ENCODE measurements around the gene TMIGD1. TPM values are rescaled to one million over a fixed set of nuclear protein-coding genes. Genes with fewer than 3 reads are reported as not detected.

Gene TMIGD1, protein sequence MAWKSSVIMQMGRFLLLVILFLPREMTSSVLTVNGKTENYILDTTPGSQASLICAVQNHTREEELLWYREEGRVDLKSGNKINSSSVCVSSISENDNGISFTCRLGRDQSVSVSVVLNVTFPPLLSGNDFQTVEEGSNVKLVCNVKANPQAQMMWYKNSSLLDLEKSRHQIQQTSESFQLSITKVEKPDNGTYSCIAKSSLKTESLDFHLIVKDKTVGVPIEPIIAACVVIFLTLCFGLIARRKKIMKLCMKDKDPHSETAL
- total RNA-seq: not detected in 2 replicates
- polyA plus RNA-seq: not detected in 2 replicates

DNA sequence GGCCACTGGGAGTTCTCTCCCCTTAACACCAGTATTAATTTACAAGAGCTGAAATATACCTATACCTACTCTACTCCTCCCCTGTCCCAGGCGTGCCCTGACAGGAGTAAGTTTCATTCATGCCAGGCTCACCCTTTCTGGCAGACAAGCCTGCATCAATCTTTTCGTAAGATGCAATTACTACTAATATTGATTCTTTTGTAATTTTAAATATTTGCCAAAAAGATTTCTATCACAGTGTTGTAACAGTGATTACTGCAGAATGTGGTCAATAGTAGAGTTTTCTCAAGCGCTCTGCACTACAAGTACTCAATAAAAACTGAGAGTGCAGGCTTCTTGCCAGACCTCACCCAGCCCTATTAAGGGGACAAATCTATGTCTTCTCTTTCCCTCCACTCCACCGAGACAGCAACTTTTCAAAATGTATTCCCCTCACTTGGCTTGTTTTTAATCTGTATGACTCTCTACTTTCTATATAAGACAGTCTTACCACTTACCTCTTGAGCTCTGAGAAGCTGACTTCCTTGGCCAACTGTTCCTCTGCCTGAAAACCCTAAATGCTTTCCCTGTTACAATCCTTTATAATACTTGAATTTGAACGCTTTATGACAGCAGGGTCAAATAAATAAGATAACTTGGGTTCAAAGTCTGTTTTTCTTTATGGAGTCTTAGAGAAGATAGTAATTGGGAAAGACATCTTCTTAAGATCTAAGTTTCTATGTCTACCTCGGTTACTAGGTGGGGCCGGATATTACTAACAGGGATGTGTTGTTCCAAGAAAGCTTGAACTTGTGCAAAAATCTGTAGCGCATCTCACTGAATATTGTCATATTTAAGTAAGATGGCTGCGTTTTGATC, at the start of gene TMIGD1:
TSS of gene TMIGD1 (minus strand) at position 555 of the 858 bp plus-strand sequence. CDS start 1,924 bp downstream, outside the sequence.
- H3K4me1 ChIP-seq (ENCODE audit: low read depth): no peaks in the 10 kb centered on the region
- H3K4me3 ChIP-seq: no peak within 1 kb of the TSS
- peaks cover 5% of the 10 kb centered on the region for H3K27me3 ChIP-seq
- H3K9me3 ChIP-seq (ENCODE audit: low read depth): no peaks in the 10 kb centered on the region
- TF ChIP-seq, protein P1, sequence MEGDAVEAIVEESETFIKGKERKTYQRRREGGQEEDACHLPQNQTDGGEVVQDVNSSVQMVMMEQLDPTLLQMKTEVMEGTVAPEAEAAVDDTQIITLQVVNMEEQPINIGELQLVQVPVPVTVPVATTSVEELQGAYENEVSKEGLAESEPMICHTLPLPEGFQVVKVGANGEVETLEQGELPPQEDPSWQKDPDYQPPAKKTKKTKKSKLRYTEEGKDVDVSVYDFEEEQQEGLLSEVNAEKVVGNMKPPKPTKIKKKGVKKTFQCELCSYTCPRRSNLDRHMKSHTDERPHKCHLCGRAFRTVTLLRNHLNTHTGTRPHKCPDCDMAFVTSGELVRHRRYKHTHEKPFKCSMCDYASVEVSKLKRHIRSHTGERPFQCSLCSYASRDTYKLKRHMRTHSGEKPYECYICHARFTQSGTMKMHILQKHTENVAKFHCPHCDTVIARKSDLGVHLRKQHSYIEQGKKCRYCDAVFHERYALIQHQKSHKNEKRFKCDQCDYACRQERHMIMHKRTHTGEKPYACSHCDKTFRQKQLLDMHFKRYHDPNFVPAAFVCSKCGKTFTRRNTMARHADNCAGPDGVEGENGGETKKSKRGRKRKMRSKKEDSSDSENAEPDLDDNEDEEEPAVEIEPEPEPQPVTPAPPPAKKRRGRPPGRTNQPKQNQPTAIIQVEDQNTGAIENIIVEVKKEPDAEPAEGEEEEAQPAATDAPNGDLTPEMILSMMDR (IDR thresholded peaks at IDR 0.05; ENCODE audit: low read depth, low read length): no peak
- no peaks in the 10 kb centered on the region for H3K36me3 ChIP-seq
- no peak within 1 kb of the TSS for H3K27ac ChIP-seq
- DNase-seq (ENCODE audit: low read depth in 1 of 2, low spot score in 1 of 2): no peak

DNA sequence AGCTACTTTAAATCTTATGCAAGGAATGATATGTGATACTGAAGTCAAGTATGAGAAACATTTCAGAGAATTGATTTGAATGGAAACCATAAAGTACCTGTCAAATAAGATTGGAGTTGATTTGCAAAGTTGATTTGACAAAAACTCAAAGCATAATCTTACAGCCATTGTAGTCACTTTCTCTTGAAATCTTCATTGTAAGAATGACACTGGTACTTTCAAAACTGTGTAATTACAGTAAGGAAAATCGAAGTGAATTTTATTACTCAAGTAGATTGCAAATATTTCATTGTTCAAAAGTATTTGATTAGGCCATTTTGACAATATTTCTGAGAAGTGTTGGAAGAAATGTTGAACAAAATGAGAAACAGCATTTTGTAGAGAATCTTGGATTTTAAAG, 48.5 kb upstream of the TMIGD1 start:
- Histone ChIP-seq H3K9me3 (ENCODE audit: low read depth) (no peaks in the 10 kb centered on the region), H3K36me3 (peaks cover 17% of the 10 kb centered on the region), H3K4me3 (no peak overlapping the region), H3K27me3 (no peaks in the 10 kb centered on the region), H3K27ac (no peak overlapping the region), H3K4me1 (ENCODE audit: low read depth) (peaks cover 29% of the 10 kb centered on the region)
- TF ChIP-seq, protein P1 (IDR thresholded peaks at IDR 0.05; ENCODE audit: low read depth, low read length): no peak
- no peak for DNase-seq (ENCODE audit: low read depth in 1 of 2, low spot score in 1 of 2)

DNA sequence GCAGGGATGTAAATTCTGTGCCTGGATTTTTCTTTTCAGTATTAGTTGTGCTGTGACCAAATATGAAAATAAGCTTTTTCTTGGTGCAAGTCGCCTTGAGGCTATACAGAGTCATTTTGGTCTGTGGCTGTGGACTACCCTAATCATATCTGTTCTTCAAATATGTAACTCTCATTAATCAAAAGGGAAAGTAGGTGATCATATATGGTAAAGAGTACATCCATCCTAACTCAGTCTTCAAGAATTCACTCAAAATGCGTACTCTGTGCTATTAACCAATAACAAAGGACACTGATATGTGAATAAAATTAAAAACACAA, 47.4 kb upstream of the TMIGD1 start:
- H3K4me1 ChIP-seq (ENCODE audit: low read depth): peaks cover 37% of the 10 kb centered on the region
- DNase-seq (ENCODE audit: low read depth in 1 of 2, low spot score in 1 of 2): no peak
- no peaks in the 10 kb centered on the region for H3K9me3 ChIP-seq (ENCODE audit: low read depth)
- no peak overlapping the region for H3K4me3 ChIP-seq
- H3K27ac ChIP-seq: no peak overlapping the region
- TF ChIP-seq, protein P1 (IDR thresholded peaks at IDR 0.05; ENCODE audit: low read depth, low read length): no peak
- H3K36me3 ChIP-seq: peaks cover 8% of the 10 kb centered on the region
- H3K27me3 ChIP-seq: no peaks in the 10 kb centered on the region

DNA sequence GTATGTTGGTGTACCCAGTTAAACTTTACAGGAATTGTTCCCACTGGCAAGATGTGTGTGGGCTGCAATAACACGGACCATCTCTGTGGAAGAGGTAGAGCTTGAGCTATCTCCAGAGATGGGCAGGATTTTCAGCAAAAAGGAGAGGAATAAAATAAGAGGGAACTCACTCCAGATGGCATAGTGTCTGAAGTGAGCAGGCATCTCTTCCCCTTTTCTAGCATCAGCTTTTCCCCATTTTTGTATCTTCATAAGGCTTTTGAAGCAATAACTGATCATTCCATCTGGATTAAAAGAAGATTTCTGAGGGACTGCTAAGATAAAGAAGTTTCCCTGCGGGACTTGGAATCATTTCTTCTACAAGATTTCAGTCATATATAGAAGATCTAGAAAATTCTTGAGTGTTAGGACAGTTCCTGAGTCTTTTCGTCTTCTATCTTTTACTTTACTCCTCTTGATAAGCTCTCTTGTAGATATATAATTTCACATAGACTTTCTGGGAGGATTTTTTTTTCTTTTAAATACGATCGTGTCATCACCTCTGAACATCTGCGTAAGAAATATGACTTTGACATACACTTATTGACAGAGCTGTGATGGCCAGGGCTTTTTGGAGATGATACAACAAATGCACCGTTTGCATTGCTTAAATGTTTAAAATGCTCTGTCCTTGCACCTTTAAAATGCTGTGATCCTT, 46.9 kb upstream of the TMIGD1 start:
- Histone ChIP-seq H3K27ac (no peak overlapping the region), H3K36me3 (peaks cover 5% of the 10 kb centered on the region), H3K9me3 (ENCODE audit: low read depth) (no peaks in the 10 kb centered on the region), H3K4me3 (peak overlapping the region; percentile 93), H3K27me3 (no peaks in the 10 kb centered on the region), H3K4me1 (ENCODE audit: low read depth) (peaks cover 39% of the 10 kb centered on the region)
- no peak for DNase-seq (ENCODE audit: low read depth in 1 of 2, low spot score in 1 of 2)
- TF ChIP-seq, protein P1 (IDR thresholded peaks at IDR 0.05; ENCODE audit: low read depth, low read length): no peak

DNA sequence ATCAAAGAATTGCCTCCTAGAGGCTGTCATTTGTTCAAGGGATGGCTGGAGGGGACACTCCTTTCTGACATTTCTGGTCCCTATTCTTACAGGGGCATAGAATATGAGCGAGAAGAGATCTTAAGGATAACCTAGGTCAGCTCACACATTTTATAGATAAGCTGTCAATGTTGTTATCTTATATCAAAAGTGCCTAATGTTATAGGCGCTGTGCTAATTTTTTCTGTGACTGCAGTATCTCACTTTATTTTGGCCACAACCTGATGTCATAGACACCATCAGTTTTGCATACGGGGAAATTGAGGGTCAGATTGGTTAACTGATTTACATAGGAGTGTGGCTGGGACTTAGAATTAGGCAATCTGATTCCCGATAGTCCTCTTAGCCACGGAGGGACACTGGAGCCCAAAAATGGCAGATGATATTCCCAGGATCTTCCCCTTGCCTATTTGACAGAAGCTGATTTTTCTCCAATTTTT, 46.1 kb upstream of the TMIGD1 start:
- DNase-seq (ENCODE audit: low read depth in 1 of 2, low spot score in 1 of 2): no peak
- no peak overlapping the region for H3K27ac ChIP-seq

More for the DNA sequence above, 46.1 kb upstream of the TMIGD1 start:
- Histone ChIP-seq H3K4me1 (ENCODE audit: low read depth) (peaks cover 39% of the 10 kb centered on the region), H3K27me3 (no peaks in the 10 kb centered on the region), H3K36me3 (no peaks in the 10 kb centered on the region), H3K9me3 (ENCODE audit: low read depth) (no peaks in the 10 kb centered on the region), H3K4me3 (peak overlapping the region; percentile 93)
- TF ChIP-seq, protein P1 (IDR thresholded peaks at IDR 0.05; ENCODE audit: low read depth, low read length): no peak

All from cardiac muscle cell (in vitro differentiated cells and primary cell).